CD1c-positive myeloid dendritic cell (primary cell): ENCODE data around the gene GDI1.

Experiments used
- DNase-seq: peaks from one replicate; pipeline ENCODE4 v3.0.0-alpha.2; 2016; ENCODE audit errors: extremely low spot score

The GDI1 gene

GRCh38 chrX:154462396-154462795, 25.4 kb downstream of the GDI1 start:
- no peak for DNase-seq

DNA sequence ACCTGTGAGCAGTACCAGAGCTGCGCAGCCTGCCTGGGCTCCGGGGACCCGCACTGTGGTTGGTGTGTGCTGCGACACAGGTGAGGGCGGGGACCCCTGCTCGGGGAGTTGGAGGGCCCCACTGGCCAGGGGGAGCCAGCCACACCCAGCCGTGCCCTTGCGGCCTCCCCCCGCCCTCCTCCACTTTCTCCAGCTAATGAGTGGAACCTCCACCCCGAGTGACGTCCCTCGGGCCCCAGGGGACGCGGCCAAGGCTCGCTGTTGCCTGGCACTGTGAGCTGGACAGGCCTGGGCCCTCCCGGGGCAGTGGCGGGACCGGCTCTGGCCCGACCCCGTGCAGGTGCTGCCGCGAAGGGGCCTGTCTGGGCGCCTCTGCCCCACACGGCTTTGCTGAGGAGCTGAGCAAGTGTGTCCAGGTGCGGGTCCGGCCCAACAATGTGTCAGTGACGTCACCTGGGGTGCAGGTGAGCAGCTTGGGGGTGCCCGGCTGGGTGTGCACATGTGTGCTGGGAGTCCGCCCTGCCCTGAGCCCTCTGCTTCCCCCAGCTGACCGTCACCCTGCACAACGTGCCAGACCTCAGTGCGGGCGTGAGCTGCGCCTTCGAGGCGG, 26.8 kb downstream of the GDI1 start:
- no peak for DNase-seq

- DNase-seq: no peak
Measured at GRCh38 chrX:154464806-154465365, 27.9 kb downstream of the GDI1 start.

GRCh38 chrX:154465601-154466000, 28.6 kb downstream of the GDI1 start:
- no peak for DNase-seq

DNA sequence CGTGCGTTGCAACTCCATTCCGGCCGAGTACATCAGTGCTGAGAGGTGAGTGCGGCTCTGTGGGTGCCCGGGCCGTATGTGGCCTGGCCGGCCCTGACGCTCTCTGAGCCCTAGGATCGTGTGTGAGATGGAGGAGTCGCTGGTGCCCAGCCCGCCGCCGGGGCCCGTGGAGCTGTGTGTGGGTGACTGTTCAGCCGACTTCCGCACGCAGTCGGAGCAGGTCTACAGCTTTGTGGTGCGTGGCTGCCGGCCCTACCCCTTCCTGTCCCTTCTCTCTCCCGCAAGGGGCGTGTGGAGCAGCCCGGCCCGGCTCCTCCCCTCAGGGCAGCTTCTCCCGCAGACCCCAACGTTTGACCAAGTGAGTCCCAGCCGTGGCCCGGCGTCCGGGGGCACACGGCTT, 29.1 kb downstream of the GDI1 start:
- DNase-seq: no peak

DNA sequence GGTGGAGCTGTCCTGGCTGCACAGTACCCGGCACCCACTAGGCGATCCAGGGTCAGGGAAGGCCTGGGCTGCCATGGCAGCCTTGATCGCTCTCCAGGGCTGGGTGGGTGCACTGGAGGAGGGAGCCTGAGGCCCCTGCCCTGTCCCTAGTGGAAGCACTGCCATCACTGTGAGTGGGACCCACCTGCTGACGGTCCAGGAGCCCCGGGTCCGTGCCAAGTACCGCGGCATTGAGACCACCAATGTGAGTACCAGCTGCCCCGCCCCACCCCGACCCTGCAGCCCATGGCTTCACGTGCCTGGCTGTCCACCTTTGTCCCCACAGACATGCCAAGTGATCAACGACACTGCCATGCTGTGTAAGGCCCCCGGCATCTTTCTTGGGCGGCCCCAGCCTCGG, 30.0 kb downstream of the GDI1 start:
- DNase-seq: no peak

DNA sequence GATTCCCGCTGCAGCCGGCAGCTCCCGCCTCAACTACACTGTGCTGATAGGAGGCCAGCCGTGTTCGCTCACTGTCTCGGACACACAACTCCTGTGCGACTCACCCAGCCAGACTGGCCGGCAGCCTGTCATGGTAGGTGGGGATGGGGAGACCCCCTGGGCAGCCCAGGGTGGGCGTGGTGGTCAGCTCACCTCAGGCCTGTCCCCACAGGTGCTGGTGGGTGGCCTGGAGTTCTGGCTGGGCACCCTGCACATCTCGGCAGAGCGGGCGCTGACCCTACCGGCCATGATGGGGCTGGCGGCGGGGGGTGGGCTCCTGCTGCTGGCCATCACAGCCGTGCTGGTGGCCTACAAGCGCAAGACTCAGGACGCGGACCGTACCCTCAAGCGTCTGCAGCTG, 30.6 kb downstream of the GDI1 start:
- no peak for DNase-seq

- no peak for DNase-seq
Measured at GRCh38 chrX:154468217-154468616, 31.3 kb downstream of the GDI1 start.

GRCh38 chrX:154469114-154469513, 32.2 kb downstream of the GDI1 start:
- no peak for DNase-seq

GRCh38 chrX:154469880-154470279, 32.9 kb downstream of the GDI1 start:
- no peak for DNase-seq

DNA sequence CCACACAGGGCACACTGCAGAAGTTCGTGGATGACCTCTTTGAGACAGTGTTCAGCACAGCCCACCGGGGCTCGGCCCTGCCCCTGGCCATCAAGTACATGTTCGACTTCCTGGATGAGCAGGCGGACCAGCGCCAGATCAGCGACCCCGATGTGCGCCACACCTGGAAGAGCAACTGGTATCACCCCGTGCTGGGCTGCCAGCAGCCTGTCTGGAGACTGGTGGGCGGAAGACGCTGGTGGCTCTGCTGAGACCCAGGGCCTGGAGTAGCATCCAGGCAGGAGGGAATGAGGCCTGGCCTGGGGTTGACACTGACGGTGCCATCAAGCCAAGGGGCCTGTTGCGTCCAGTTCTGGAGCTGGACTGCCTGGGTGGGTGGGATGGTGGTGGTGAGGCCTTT, 33.5 kb downstream of the GDI1 start:
- no peak for DNase-seq

- DNase-seq: no peak
Measured at GRCh38 chrX:154470914-154471568, 34.1 kb downstream of the GDI1 start.

DNA sequence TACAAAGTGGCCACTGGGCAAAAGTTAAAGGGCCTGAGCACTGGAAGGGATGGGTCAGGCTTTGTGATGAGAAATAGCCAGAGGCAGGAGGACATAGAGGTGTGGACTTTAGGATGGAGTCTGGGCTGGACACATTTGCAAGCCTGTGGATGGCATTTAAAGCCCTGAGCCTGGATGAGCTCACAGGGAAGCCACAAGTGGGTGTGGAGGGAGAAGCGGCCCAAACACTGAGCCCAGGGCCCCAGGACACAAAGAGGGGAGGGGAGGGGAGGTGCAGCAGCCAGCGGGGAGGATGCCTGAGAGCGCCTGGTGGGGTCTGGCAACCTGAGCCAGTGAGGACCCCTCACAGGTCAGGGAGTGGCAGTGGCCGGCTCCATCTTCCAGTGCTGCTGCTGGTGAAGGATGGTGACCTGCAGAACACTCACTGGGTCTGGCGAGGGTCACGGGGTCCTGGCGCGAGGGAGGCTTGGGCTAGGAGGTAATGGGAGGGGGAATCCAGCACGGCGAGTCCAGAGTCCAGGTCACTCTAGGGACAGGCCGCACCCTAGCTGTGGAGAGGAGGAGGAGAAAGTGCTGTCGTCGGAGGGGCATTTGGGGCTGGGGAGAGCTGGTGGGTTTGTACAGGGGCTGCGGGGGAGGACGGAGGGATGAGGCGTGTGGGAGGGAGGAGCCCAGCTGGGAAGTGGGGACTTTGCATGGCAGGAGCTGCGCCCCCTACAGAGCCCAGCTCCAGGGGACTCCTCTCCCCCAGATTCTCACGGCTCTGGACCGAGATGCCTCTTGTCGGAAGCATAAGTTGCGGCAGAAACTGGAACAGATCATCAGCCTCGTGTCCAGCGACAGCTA, 35.1 kb downstream of the GDI1 start:
- no peak for DNase-seq

DNA sequence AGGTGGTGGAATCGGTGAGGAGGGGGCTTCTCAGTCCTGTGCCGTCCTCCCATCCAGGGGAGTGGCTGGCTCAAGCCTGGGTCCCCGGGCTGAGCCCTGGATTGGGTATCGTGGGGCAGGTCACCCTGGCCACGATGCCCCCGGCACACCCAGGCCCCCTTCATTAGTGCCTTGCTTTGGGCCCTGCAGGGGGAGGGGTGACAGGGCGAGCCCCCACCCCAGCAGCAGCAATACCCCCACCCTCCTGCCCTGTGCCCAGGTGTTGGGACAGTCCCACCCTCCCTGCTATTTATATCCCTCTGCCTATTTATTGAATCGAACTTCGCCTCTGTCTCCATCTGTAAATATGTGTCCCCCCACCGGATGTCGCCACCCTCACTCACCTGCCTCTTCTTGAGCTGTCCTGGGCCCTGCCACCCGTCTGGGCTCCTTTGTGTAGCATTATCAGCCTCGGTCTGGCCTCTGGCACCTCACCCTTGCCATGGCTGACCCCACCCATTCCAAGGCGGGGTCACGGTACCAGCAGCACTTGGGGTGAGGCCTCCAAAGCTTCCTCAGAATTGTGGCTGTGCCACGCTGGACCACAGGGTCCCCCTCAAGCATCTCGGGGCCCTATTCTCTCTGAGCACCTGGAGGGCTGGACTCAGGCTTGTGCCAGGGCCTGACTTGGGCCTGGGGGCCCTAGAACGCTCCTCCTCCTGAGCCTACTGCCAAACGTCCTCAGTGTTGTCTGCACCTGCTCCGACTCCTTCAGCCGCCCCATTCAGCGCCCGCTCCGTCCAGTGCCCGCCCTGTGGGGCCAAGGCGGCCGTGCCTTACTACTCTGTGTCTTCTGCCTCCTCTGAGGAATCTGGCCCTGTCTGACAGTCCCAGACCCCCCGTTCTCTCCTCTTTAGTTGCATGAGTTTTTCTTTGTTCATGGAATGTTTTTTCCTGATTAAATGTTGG, 36.0 kb downstream of the GDI1 start:
- no peak for DNase-seq

- DNase-seq: no peak
Measured at GRCh38 chrX:154473683-154474082, 36.7 kb downstream of the GDI1 start.

DNA sequence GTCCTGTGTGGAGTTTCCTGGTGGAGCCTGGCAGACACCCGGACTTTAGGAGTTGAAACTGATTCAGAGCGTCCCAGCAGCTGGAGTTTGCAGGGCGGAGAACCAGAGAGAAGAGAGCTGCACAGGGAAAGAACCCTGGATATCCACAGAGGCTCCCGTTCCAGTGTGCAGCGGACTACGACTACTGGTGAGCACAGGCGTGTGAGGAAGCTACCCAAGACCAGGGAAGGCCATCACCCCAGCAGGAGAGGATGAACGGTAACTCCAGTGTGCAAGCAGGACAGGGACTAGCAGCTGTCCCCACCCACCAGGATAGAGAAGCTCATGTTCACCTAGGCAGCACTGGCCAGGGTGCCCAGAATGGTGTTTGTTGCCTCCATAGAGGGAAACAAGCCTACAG, 39.9 kb downstream of the GDI1 start:
- DNase-seq: no peak

GRCh38 chrX:154477891-154478477, 41.0 kb downstream of the GDI1 start:
- DNase-seq: no peak

- peak; percentile 93 for DNase-seq
Measured at GRCh38 chrX:154478728-154479622, 42.0 kb downstream of the GDI1 start, which contains the start of gene LAGE3. Gene LAGE3 (minus strand): TSS chrX:154479281. CDS start chrX:154478915, 366 bp downstream.

GRCh38 chrX:154481195-154481594, 44.2 kb downstream of the GDI1 start:
- DNase-seq: no peak
